HG03439 (cell line): ENCODE data around the gene LRRC45.

Experiments
- ATAC-seq: cut with Tn5 transposase; IDR thresholded peaks from one replicate; pipeline ENCODE4 v1.9.1; 2021; ENCODE audit warnings: mild to moderate bottlenecking, moderate library complexity; ENCODE audit not compliant: unreplicated experiment

Gene LRRC45

DNA sequence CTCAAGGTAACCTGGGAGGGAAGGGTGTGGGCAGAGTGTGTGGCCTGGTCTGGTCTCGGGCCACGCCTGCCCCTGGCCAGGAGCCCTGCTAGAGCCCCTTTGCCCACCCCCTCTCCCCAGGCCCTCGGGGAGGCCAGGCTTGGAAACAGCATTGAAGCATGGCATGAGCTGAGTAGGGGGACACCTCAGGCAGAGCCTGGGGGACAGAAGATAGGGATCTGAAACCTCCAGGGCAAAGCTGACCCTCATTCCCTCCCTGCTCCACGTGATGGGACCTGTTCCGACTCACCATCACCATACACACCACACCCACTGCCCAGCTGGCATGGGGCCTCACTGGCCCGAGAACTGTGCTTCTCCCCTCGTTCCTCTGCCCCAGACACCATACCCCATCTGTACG lies 26.0 kb downstream of the LRRC45 start:
- no peak for ATAC-seq

DNA sequence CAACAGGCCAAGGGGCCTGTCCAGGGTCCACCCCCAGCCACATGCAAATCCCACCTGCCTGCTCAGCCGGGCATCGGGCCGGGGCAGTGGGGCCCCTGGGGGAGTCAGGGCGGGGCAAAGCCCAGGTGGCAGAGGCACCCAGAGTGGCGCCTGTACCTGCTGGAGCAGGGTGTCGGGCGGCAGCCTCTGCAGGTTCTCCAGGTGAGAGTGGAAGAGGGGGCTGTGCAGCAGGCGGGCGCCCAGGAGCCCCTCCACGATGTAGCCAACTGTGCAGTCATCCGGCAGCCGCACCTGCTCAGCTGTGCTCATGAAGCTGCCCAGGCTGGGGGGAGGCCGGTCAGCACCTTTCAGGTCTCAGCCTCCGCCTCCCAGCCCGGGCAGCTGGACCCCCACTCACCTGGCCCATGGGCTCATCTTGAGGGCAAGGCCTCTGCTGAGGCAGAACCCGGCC lies 26.4 kb downstream of the LRRC45 start:
- ATAC-seq = no peak

DNA sequence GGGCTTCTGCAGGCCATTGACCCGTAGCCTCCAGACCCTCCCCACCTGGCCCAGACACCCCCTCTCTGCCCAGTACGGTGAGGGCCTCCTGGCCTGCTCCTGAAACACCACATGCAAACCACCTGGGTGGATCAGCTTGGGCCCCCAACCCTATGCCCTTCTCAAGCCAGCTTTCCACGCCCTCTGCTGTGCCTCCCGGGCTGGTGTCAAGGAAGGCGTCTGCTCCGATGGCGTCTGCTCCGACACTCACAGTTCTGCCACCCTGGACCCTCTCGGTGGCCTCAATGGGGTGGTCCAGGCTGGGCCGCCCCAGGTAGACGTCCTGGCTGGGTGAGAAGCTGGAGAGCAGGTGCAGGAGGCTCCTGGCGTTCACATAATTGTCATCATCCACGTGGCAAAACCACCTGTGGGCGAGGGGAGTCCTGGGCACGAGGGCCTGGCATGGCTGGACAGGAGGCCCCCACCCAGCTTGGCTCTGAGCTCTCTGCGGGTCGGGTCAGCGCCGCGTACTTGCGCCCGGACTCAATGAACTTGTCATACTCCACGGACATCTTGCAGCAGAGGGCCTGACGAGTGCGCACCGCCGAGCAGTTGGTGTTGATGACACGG lies 27.2 kb downstream of the LRRC45 start:
- no peak for ATAC-seq

DNA sequence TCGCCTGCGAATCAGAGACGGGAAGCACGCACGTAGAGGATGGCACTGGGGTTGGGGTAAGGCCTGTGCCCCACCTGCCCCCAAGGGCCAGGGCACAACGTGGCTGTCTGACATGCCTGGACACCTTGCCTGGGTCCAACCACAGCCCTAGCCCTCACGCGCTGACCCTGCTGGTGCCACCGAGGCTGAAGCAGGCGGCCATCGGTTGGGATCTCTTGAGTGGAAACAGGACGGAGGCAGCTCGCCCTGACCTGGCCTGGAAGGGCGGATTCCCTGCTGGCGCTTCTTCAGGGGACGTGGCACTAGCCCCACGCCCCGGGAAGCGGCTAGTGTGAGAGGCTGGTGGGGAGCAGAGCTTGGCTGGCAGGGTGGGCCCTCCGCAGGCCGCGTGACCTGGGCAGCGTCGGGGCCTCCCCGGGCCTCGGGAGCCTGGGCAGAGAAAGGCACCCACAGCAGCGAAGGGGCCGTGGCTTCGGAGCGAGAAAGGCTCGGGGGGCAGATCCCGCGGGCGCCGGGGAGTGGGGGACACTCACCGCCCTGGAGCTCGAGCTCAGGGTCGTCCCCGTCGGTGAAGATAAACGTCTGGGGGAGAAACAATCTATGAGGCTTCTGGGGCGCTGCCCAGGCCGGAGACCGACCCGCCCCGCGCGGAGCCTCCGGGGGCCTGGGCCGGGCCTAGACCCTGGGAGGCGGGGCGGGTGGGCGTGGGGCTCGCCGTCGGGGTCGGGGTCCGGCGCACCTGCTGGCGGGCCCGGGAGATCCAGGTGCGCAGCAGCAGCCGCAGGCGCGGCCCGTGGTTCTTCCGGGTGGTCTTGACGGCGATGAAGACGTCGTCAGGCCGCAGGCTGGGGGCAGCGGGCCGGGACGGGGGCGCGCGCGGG lies 27.9 kb downstream of the LRRC45 start:
- no peak for ATAC-seq

DNA sequence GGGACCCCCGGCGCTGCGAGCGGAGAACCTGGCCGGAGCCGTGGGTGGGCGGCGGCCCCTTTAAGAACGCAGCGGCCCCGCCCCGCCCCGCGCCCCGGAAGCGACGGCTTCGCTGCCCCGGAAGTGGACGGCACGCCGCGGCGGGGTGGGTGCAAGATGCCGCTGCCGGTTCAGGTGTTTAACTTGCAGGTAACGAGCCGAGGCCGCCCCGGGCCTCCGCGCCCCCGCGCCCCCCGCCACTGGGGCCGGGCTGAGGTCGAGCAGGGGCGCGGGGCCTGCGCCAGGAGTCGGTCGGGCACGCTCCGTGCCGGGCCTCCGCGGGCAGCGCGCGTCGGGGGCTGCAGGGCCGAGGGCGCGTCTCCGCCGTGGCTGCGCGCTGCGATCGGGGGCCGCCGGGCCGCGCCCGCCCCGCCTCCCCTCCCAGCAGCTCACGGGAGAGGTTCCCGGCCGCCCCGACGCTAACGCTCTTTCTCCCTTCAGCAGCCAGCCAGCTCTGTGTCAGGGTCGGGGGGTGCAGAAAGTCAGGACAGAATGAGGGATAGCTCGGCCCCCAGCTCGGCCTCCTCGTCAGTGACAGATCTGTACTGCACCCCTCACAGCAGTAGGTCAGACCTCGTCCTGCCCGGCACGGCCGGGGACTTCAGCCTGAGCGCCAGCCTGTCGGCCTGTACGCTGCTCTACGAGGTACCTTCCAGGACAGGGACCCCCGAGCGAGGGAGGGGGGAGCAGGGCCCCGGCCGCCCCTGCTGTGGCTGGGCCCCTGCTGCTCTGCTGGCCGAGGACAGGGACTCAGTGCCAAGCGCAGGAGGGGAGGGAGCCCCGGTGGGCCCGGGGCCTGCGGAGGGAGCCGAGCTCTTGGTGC lies 28.9 kb downstream of the LRRC45 start, which contains the start of the genes GPS1 and RFNG:
Gene GPS1, plus strand, starts transcription at position 123 of the 862 bp plus-strand sequence. Its CDS starts 34 bp downstream, at position 157.
Gene RFNG, minus strand, starts transcription at position 36 of the 862 bp plus-strand sequence. CDS start 45 bp downstream, outside the sequence.
- ATAC-seq = no peak

DNA sequence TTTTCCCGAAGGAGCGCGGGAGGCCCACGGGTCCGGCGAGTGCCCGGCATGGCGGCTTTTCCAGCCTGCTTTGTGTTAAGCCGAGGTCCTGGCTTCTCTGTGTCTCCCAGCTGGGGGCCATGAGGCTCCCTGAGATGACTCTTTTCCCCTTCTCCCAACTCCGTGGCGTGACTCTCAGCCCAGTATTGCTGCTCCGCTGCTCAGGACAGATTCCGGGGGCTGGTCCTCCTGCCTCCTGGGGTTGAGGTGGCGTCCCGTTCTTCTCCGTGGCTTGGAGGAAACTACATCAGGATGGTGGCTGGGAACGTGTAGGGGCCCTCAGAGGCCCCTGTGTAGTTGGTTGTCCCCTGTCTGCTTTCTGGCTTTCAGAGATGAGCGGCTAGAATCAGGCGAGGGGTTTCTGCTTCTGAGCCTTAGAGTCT lies 29.5 kb downstream of the LRRC45 start:
- no peak for ATAC-seq

DNA sequence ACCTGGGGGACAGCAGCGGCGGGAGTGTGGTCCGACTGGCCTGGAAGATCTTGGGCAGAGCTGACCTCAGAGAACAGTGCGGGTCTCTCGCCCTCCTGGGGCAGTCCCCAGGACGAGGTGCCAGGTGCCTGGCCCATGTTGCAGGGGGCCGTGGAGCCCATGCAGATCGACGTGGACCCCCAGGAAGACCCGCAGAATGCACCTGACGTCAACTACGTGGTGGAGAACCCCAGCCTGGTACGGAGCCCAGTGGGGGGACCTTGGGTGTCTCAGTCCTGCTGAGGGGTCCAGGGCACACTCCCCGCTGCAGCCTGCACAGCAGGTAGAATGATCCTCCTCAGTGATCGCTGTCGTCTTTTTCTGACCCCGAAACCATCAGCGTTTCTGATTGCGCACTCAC lies 30.0 kb downstream of the LRRC45 start:
- no peak for ATAC-seq

DNA sequence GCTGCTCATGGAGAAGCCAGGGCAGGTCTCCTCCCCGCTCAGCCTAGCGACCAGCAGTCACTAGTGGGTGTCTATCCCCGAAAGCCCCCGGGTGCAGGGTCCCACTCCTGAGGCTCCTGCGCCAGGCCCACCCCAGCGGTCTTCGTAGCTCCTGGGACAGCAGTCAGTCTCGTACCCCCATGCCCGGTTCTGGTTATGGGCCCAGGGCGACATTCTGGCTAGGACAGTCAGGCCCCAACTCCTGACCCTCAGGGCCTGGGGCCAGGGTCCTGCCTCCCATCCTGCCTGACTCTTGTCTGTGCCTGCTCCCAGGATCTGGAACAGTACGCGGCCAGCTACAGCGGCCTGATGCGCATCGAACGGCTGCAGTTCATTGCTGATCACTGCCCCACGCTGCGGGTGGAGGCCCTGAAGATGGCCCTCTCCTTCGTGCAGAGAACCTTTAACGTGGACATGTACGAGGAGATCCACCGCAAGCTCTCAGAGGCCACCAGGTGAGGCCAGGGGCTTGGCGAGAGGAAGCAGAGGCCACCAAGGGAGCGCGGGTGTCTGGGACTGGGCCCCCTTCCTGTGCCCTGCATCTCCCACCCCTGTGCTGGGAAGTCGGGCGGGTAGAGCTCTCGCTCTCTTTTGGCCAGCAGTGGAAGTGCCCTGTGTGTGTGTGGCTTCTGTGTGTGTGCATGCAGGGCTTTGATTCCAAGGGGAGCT lies 30.6 kb downstream of the LRRC45 start:
- ATAC-seq = no peak

DNA sequence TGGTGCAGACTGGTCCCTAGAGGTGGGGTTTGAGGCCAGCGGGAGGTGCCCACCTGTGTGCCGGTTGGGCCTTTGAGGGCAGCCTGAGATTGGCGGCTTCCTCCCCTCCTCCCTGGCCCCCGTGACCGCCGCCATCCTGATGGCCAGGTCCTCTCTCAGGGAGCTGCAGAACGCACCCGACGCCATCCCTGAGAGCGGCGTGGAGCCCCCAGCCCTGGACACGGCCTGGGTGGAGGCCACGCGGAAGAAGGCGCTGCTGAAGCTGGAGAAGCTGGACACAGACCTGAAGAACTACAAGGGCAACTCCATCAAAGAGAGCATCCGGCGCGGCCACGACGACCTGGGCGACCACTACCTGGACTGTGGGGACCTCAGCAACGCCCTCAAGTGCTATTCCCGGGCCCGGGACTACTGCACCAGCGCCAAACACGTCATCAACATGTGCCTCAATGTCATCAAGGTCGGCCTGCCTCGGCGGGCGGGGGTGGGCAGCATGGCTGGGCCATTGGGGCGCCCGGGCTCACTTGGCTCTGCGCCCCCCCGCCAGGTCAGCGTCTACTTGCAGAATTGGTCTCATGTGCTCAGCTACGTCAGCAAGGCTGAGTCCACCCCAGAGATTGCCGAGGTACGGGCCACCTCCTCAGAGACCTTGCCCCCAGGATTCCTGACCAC lies 31.4 kb downstream of the LRRC45 start:
- ATAC-seq = no peak

DNA sequence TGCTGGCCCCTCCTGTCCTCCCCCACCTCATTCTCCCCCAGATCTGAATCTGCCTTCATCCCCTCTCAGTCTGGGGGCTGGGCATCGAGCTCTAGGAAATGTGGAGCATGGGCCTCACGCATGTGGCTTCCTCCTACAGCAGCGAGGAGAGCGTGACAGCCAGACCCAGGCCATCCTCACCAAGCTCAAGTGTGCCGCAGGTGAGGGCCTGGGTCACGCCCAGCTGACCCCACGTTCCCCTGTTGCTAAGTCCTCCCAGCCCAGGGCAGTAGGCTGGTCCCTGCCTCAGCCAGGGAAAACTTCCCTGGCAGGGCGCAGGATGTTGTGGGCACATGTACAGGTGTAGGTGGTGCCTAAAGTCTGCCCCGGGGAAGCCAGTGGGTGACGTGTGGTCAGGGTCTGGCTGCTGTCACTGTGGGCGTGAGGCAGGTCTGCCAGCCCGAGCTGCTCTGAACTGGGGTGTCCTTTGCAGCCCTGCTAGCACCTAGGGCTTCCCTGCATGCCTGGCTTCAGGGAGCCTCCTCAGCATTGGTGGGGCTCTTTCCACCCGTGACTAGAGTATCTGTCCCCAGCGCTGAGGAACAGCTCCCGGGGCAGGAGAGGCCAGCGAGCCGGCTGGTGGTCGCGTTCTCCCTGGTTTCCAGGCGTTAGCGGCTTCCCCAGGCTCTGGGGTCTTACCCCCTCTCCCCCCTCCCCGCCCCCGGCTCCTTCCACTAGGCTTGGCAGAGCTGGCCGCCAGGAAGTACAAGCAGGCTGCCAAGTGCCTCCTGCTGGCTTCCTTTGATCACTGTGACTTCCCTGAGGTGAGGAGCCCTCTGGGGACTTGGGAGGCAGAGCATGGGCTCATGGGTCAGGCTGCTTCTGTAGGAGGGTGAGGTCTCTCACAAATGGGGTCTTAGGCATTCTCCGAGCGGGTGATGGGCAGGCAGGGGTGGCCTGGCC lies 32.2 kb downstream of the LRRC45 start:
- ATAC-seq = no peak

DNA sequence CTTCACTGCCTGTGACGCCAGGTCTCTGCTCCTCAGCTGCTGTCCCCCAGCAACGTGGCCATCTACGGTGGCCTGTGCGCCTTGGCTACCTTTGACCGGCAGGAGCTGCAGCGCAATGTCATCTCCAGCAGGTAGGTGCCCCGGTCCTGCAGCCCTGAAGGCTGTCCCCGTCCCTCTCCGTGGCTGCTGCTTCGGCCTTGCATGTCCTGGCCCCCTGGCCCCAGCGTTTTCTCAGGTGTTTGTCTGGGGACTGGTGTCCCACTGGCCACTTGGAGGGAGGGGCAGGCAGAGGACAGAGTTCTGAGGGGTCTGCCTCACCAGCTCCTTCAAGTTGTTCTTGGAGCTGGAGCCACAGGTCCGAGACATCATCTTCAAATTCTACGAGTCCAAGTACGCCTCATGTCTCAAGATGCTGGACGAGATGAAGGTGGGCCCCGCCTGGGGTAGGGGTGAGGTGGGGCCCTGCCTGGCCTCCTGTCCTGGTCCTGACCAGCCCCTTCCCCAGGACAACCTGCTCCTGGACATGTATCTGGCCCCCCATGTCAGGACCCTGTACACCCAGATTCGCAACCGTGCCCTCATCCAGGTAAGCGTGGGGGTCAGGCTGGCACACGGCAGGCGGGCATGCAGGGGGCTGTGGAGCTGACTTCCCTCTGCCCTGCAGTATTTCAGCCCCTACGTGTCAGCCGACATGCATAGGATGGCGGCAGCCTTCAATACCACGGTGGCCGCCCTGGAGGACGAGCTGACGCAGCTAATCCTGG lies 33.0 kb downstream of the LRRC45 start:
- ATAC-seq = no peak

DNA sequence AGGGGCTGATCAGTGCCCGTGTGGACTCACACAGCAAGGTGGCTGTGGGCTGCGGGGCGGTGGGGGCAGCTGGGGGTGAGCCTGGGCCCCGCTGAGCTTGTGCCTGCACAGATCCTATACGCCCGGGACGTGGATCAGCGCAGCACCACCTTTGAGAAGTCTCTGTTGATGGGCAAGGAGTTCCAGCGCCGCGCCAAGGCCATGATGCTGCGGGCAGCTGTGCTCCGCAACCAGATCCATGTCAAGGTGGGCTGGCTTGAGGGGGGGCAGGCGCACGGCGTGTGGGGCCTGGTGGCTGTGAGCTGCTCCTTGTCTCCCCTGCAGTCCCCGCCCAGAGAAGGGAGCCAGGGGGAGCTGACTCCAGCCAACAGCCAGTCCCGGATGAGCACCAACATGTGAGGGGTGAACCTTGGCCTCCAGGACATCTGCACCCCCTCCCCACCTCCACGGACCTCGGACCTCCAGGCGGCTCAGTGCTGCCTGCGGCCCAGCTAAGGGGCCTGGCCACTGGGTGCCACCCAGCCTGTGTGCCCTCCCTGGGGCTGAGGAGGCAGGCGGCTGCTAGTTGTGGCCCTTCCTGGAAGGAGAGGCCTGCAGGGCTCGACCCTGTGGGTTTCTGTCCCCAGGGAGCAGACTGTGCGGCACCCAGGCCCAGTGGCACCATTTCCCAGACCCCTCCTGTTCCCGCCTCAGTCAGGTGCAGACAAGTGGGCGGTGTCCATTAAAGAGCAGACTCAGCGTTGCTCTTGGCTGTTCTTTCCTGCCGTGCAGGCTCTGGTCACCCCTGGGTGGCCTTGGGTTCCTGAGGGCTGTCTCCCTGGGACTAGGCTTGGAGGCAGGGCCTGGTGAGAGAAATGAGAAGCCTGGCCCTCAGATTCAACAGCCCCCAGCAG lies 33.9 kb downstream of the LRRC45 start:
- no peak for ATAC-seq

DNA sequence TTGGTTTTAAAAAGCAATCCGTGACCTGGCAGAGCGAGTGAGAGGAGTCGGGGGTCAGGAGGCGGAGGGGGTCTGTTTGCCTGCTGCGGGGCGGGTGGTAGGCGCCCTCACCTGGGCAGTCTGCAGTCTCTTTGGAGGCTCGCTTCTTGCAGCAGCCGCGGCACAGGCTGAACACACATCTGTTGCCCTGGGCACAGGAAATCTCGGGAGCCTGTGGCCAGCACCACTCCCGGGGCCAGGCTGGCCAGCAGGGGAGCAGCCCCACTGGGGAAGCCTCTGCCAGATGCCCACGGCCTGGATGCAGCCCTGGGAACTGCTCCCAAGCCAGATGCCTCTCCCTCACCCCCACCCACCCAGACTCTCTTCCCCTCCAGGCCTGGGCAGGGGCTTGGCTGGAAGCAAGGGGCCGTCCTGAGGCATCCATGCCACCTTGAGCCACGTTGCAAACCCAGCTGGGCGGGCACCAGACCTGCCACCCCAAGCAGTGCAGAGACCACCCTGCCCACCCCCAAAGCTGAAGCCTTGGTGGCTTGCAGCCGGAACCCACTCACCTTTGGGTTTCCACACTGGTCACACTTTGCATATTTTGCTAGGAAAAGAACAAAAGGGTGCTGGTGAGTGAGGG lies 35.2 kb downstream of the LRRC45 start:
- ATAC-seq = no peak

DNA sequence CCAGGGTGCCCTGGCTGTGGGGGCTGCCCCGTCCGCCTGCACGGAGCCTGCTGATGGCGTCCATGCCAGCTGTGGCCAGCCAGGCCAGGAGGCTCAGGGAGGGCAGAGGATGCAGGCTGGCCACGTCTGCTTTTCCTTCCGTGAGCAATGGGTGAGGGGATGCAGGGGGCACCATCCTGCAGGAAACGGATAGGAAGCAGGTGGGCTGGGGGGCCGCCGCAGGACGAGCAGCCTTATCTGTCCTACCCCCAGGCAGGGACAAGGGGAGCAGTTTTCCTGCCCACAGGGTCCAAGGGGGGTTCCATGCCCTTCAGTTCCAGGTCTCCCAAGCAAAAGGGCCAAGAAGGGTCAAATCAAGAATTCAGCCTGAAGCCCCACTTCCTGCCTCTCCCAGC lies 35.7 kb downstream of the LRRC45 start:
- ATAC-seq = no peak

DNA sequence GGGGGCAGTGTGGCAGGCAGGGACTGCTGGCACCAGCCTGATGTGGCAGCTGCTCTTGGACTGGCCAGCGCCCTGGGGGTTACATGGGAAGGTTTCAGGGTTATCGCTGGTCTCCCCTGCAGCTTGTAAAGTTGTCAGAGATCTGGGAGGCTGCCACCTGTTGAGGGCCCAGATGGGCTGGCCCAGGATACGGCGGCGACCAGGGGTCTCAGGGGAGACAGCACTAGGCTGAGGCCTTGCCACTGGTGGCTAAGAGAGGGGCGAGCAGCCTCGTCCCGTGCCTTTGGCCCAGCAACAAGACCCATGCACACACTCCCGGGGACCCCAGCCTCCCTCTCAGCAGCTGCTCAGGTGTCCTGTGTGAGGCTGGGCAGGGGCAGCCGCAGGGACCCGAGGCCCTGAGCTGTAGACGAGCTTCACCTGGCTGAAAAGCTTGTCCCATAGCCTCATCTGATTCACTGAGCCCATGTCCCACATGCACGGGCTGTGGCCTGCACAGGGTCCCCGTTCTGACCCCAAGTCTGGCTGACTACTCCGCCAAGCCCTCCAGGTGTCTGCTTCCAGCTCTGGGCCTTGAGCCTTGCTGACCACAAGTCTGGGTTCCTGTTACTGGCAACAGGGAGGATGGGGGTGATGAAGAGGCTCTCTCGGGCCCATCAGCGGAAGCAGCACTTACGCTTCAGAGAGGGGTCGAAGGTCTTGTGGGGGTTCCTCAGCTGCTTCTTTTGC lies 36.3 kb downstream of the LRRC45 start:
- no peak for ATAC-seq

DNA sequence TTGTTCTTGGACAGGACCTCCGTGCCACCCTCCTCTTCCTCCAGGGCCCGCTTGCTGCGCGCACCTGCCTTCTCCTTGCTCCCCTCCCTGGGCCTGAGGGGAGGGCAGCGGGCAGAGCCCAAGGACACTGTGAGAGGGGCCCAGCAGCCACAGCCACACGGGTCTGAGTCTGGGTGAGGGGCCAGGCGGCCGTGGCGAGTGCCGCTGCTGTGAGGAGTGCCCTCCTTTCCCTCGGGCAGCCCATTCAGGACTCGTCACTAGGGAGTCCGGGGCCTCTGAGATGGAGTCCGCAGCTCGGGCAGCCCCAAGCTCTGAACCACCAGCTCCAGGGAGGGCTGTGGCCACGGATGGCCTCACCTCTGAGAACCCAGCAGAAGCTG lies 36.9 kb downstream of the LRRC45 start:
- no peak for ATAC-seq
